PC-9 (cell line): ENCODE measurements around the gene VSX2.

Experiments
- EZH2 ChIP-seq: fragments of 200-600 bp; sonication (generic); IDR thresholded peaks from 2 replicates; pipeline ENCODE4 v1.8.0; 2017; ENCODE audit warnings: antibody characterized with exemption, low read depth
- TF ChIP-seq, protein P1 (sequence below): fragments of 200-600 bp; sonication (generic); conservative IDR thresholded peaks from 2 replicates; pipeline ENCODE4 v1.6.1; 2017; ENCODE audit warnings: mixed run types, antibody characterized with exemption, mild to moderate bottlenecking, moderate library complexity

DNA sequence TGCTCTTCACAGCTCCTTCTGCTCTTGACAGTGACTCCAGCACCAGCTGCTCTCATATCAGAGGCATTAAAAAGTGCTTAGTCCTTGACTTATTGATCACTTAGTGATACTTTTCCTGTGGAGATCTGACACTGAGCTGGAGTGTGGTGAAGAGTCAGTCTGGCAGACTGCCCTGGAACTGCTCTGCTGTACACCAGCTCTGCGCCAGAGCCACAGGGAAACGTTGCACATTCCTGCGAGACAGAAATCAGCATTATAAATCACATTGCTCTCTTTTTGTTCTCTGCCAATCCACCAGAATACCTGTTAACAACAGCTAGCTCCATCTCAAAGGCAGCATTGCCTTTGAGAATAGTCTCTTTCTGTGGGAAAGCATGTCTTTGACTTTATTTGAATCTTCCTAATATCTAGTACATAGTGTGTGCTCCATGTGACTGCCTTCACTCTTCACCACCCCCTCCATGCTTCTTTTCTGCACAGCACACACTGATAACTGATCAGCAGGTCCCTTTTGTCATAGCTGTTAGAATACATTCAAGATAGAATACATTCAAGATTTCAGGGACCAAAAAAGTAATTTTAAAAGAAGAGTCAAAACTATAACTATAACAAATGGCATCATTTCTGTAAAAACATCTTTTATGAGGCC lies 48.2 kb upstream of the VSX2 start:
- TF ChIP-seq, protein P1, sequence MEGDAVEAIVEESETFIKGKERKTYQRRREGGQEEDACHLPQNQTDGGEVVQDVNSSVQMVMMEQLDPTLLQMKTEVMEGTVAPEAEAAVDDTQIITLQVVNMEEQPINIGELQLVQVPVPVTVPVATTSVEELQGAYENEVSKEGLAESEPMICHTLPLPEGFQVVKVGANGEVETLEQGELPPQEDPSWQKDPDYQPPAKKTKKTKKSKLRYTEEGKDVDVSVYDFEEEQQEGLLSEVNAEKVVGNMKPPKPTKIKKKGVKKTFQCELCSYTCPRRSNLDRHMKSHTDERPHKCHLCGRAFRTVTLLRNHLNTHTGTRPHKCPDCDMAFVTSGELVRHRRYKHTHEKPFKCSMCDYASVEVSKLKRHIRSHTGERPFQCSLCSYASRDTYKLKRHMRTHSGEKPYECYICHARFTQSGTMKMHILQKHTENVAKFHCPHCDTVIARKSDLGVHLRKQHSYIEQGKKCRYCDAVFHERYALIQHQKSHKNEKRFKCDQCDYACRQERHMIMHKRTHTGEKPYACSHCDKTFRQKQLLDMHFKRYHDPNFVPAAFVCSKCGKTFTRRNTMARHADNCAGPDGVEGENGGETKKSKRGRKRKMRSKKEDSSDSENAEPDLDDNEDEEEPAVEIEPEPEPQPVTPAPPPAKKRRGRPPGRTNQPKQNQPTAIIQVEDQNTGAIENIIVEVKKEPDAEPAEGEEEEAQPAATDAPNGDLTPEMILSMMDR, result no peak
- no peak for TF ChIP-seq EZH2
